Mucosa of rectum (tissue), 2 donors: ENCODE results near the gene ABCD4.
"Not testable (repeated sequence)": the region's sequence is repeated elsewhere in the genome, so short reads cannot be mapped to it uniquely, and the experiment has no call there.

Experiments used
- H3K27ac ChIP-seq, 2 donors: one replicate each; pipeline ENCODE4 v1.7.0; 2013; ENCODE audit warnings: inconsistent platforms in 2 of 2, low read depth in 2 of 2, low read length in 2 of 2
- H3K27me3 ChIP-seq, 2 donors: one replicate each; pipeline ENCODE4 v1.7.0; 2013; ENCODE audit warnings: low read length in 2 of 2; ENCODE audit not compliant: control insufficient read depth in 2 of 2, insufficient read depth in 2 of 2
- H3K36me3 ChIP-seq, 2 donors: one replicate each; pipeline ENCODE4 v1.7.0; 2013; ENCODE audit warnings: low read length in 2 of 2; ENCODE audit not compliant: control insufficient read depth in 2 of 2, insufficient read depth in 2 of 2
- H3K4me1 ChIP-seq, 2 donors: one replicate each; pipeline ENCODE4 v1.7.0; 2013; ENCODE audit warnings: low read length in 2 of 2, mild to moderate bottlenecking in 1 of 2; ENCODE audit not compliant: control insufficient read depth in 2 of 2, insufficient read depth in 2 of 2
- H3K4me3 ChIP-seq, 2 donors: one replicate each; pipeline ENCODE4 v1.7.0; 2013; ENCODE audit warnings: low read length in 2 of 2
- H3K9ac ChIP-seq, 2 donors: one replicate each; pipeline ENCODE4 v1.7.0; 2013; ENCODE audit warnings: low read length in 2 of 2, low read depth in 1 of 2, mild to moderate bottlenecking in 1 of 2
- H3K9me3 ChIP-seq, 2 donors: one replicate each; pipeline ENCODE4 v1.7.0; 2013; ENCODE audit warnings: low read length in 2 of 2; ENCODE audit not compliant: control insufficient read depth in 2 of 2
- donor health status: healthy.
- donor health status: Normal muscosa, but diverticular disease.

The ABCD4 gene

GRCh38 chr14:74333909-74334308, 31.2 kb upstream of the ABCD4 start:
- no peak overlapping the region for H3K4me3 ChIP-seq
- H3K9ac ChIP-seq = no peak overlapping the region
- H3K9me3 ChIP-seq = no peaks in the 10 kb centered on the region
- H3K27me3 ChIP-seq = no peaks in the 10 kb centered on the region
- no peaks in the 10 kb centered on the region for H3K4me1 ChIP-seq
- no peaks in the 10 kb centered on the region for H3K36me3 ChIP-seq
- H3K27ac ChIP-seq = no peak overlapping the region

- H3K4me3 ChIP-seq, H3K36me3 ChIP-seq, H3K4me1 ChIP-seq, H3K9me3 ChIP-seq, H3K27ac ChIP-seq, H3K27me3 ChIP-seq, H3K9ac ChIP-seq: not testable (repeated sequence)
These were observed 27.3 kb upstream of the ABCD4 start for GRCh38 chr14:74329950-74330552.

GRCh38 chr14:74326369-74327152, 23.8 kb upstream of the ABCD4 start:
- Histone ChIP-seq H3K36me3 (no peaks in the 10 kb centered on the region), H3K27me3 (no peaks in the 10 kb centered on the region), H3K27ac (no peak overlapping the region), H3K9ac (no peak overlapping the region), H3K9me3 (no peaks in the 10 kb centered on the region), H3K4me1 (no peaks in the 10 kb centered on the region), H3K4me3 (no peak overlapping the region)

- Histone ChIP-seq H3K9ac (no peak overlapping the region), H3K9me3 (no peaks in the 10 kb centered on the region), H3K27ac (no peak overlapping the region), H3K4me1 (no peaks in the 10 kb centered on the region), H3K4me3 (no peak overlapping the region), H3K27me3 (no peaks in the 10 kb centered on the region), H3K36me3 (no peaks in the 10 kb centered on the region)
These were observed 22.7 kb upstream of the ABCD4 start for GRCh38 chr14:74325446-74325845.

- Histone ChIP-seq H3K9me3 (no peaks in the 10 kb centered on the region), H3K36me3 (no peaks in the 10 kb centered on the region), H3K4me3 (no peak overlapping the region), H3K27ac (no peak overlapping the region), H3K27me3 (no peaks in the 10 kb centered on the region), H3K4me1 (no peaks in the 10 kb centered on the region), H3K9ac (no peak overlapping the region)
These were observed 22.2 kb upstream of the ABCD4 start for GRCh38 chr14:74324931-74325361.

GRCh38 chr14:74314576-74314975, 11.8 kb upstream of the ABCD4 start:
- Histone ChIP-seq H3K4me1 (no peaks in the 10 kb centered on the region), H3K9ac (no peak overlapping the region), H3K9me3 (no peaks in the 10 kb centered on the region), H3K27ac (no peak overlapping the region), H3K27me3 (peaks cover 0 to 2% of the 10 kb centered on the region in 2 donors), H3K36me3 (no peaks in the 10 kb centered on the region), H3K4me3 (no peak overlapping the region)

GRCh38 chr14:74313601-74314000, 10.9 kb upstream of the ABCD4 start:
- H3K36me3 ChIP-seq = no peaks in the 10 kb centered on the region

GRCh38 chr14:74312161-74312560, 9.4 kb upstream of the ABCD4 start:
- no peak overlapping the region for H3K27ac ChIP-seq
- no peaks in the 10 kb centered on the region for H3K9me3 ChIP-seq
- H3K4me3 ChIP-seq = no peak overlapping the region
- H3K27me3 ChIP-seq = peaks cover 0 to 1% of the 10 kb centered on the region in 2 donors
- H3K4me1 ChIP-seq = no peaks in the 10 kb centered on the region
- no peaks in the 10 kb centered on the region for H3K36me3 ChIP-seq
- H3K9ac ChIP-seq = no peak overlapping the region

More at GRCh38 chr14:74313601-74314000, 10.9 kb upstream of the ABCD4 start:
- H3K4me1 ChIP-seq = no peaks in the 10 kb centered on the region
- peaks cover 0 to 2% of the 10 kb centered on the region in 2 donors for H3K27me3 ChIP-seq
- H3K27ac ChIP-seq = no peak overlapping the region
- no peak overlapping the region for H3K9ac ChIP-seq
- no peaks in the 10 kb centered on the region for H3K9me3 ChIP-seq
- H3K4me3 ChIP-seq = no peak overlapping the region

- Histone ChIP-seq H3K36me3 (no peaks in the 10 kb centered on the region), H3K9ac (no peak overlapping the region), H3K4me1 (no peaks in the 10 kb centered on the region), H3K9me3 (no peaks in the 10 kb centered on the region), H3K4me3 (no peak overlapping the region), H3K27ac (no peak overlapping the region), H3K27me3 (no peaks in the 10 kb centered on the region)
These were observed 6.6 kb upstream of the ABCD4 start for GRCh38 chr14:74309125-74310022.

- Histone ChIP-seq H3K27me3 (no peaks in the 10 kb centered on the region), H3K27ac (no peak overlapping the region), H3K4me1 (no peaks in the 10 kb centered on the region), H3K36me3 (no peaks in the 10 kb centered on the region), H3K4me3 (no peak overlapping the region), H3K9ac (no peak overlapping the region), H3K9me3 (no peaks in the 10 kb centered on the region)
These were observed 6.0 kb upstream of the ABCD4 start for GRCh38 chr14:74308695-74309094.
